RWPE2 (cell line): Measurements from ENCODE around the gene MAD2L2.

Experiments
- ATAC-seq: fragments of 200-7000 bp; cut with Tn5 transposase; 3 replicates; pipeline ENCODE4 v1.9.1; 2021; ENCODE audit warnings: low read depth
- DNase-seq: peaks from one replicate; pipeline ENCODE4 v3.0.0-alpha.2; 2020; ENCODE audit warnings: low spot score
- H3K27ac ChIP-seq: fragments of 450-650 bp; 2 replicates; pipeline ENCODE4 v1.5.1; 2017; ENCODE audit warnings: mild to moderate bottlenecking; ENCODE audit not compliant: poor library complexity, severe bottlenecking
- H3K27me3 ChIP-seq: fragments of 250-450 bp; sonication (Bioruptor Pico); 2 replicates; pipeline ENCODE4 v1.5.1; 2021; ENCODE audit warnings: mild to moderate bottlenecking, moderate library complexity; ENCODE audit not compliant: insufficient read depth, poor library complexity, severe bottlenecking
- H3K36me3 ChIP-seq: fragments of 250-450 bp; sonication (Bioruptor Pico); 2 replicates; pipeline ENCODE4 v1.5.1; 2020; ENCODE audit warnings: low read depth, mild to moderate bottlenecking, moderate library complexity
- H3K4me1 ChIP-seq: fragments of 250-450 bp; sonication (Bioruptor Pico); 2 replicates; pipeline ENCODE4 v1.5.1; 2021; ENCODE audit warnings: mild to moderate bottlenecking, moderate library complexity; ENCODE audit not compliant: insufficient read depth, poor library complexity, severe bottlenecking
- H3K4me3 ChIP-seq: fragments of 250-450 bp; sonication (Bioruptor Pico); 2 replicates; pipeline ENCODE4 v1.5.1; 2021; ENCODE audit warnings: mild to moderate bottlenecking, moderate library complexity; ENCODE audit not compliant: severe bottlenecking
- H3K9me3 ChIP-seq: fragments of 250-450 bp; sonication (Bioruptor Pico); 2 replicates; pipeline ENCODE4 v1.5.1; 2021; ENCODE audit warnings: mild to moderate bottlenecking, moderate library complexity; ENCODE audit not compliant: severe bottlenecking
- CTCF ChIP-seq: fragments of 450-650 bp; IDR thresholded peaks from one replicate; pipeline ENCODE4 v1.5.1; 2017; ENCODE audit warnings: mild to moderate bottlenecking, moderate library complexity; ENCODE audit not compliant: poor library complexity, severe bottlenecking

MAD2L2 gene

GRCh38 chr1:11649624-11650330, 31.2 kb downstream of the MAD2L2 start:
- DNase-seq, result no peak
- no peaks in the 10 kb centered on the region for H3K27me3 ChIP-seq

GRCh38 chr1:11649237-11649623, 31.7 kb downstream of the MAD2L2 start:
- no peak for TF ChIP-seq CTCF
- Histone ChIP-seq H3K36me3 (peaks cover 9% of the 10 kb centered on the region; the same call in 1 of the 2 replicates), H3K9me3 (no peaks in the 10 kb centered on the region), H3K27ac (no peak overlapping the region), H3K4me1 (no peaks in the 10 kb centered on the region), H3K4me3 (no peak overlapping the region), H3K27me3 (no peaks in the 10 kb centered on the region)
- DNase-seq (no peak), ATAC-seq (no peak)

More at GRCh38 chr1:11649624-11650330, 31.2 kb downstream of the MAD2L2 start:
- Histone ChIP-seq H3K4me3 (no peak overlapping the region), H3K9me3 (no peaks in the 10 kb centered on the region), H3K4me1 (no peaks in the 10 kb centered on the region), H3K36me3 (peaks cover 9% of the 10 kb centered on the region; the same call in 1 of the 2 replicates), H3K27ac (no peak overlapping the region)
- no peak for ATAC-seq
- no peak for TF ChIP-seq CTCF

- no peaks in the 10 kb centered on the region for H3K9me3 ChIP-seq
- TF ChIP-seq CTCF, result no peak
- no peaks in the 10 kb centered on the region for H3K4me1 ChIP-seq
- ATAC-seq (no peak), DNase-seq (no peak)
- peaks cover 9% of the 10 kb centered on the region; the same call in 1 of the 2 replicates for H3K36me3 ChIP-seq
- H3K4me3 ChIP-seq, result no peak overlapping the region
- no peak overlapping the region for H3K27ac ChIP-seq
- H3K27me3 ChIP-seq, result no peaks in the 10 kb centered on the region
Observed at GRCh38 chr1:11648732-11649158, 32.2 kb downstream of the MAD2L2 start.

GRCh38 chr1:11648039-11648438, 32.9 kb downstream of the MAD2L2 start:
- no peaks in the 10 kb centered on the region for H3K27me3 ChIP-seq
- no peak for ATAC-seq
- no peak overlapping the region for H3K4me3 ChIP-seq
- H3K36me3 ChIP-seq, result peaks cover 9% of the 10 kb centered on the region; the same call in 1 of the 2 replicates
- TF ChIP-seq CTCF, result no peak
- no peaks in the 10 kb centered on the region for H3K9me3 ChIP-seq
- DNase-seq, result no peak
- no peaks in the 10 kb centered on the region for H3K4me1 ChIP-seq
- H3K27ac ChIP-seq, result no peak overlapping the region

- Histone ChIP-seq H3K4me1 (no peaks in the 10 kb centered on the region), H3K27ac (no peak overlapping the region), H3K36me3 (peaks cover 9% of the 10 kb centered on the region; the same call in 1 of the 2 replicates), H3K4me3 (no peak overlapping the region), H3K27me3 (no peaks in the 10 kb centered on the region), H3K9me3 (no peaks in the 10 kb centered on the region)
- DNase-seq, result no peak
- ATAC-seq, result no peak
- no peak for TF ChIP-seq CTCF
Observed at GRCh38 chr1:11647333-11647732, 33.6 kb downstream of the MAD2L2 start.
